HepG2 (cell line): ENCODE data around the gene NCOR2. TPM values are rescaled to one million over a fixed set of nuclear protein-coding genes. Genes with fewer than 3 reads are reported as not detected.

Experiments used
- ARID4A ChIP-seq: sonication (generic); formaldehyde crosslinking; IDR thresholded peaks from 2 replicates; pipeline ENCODE4 v1.5.0; 2020; ENCODE audit warnings: mild to moderate bottlenecking, missing genetic modification reagents, borderline replicate concordance
- ASH2L ChIP-seq: fragments of 300-600, 200-600 bp; sonication (generic); IDR thresholded peaks from 2 replicates; pipeline ENCODE4 v1.7.0; 2017; ENCODE audit warnings: low read depth, mild to moderate bottlenecking, moderate library complexity, mixed read lengths, low read length; ENCODE audit not compliant: insufficient read length
- BRF2 ChIP-seq: sonication (generic); formaldehyde crosslinking; IDR thresholded peaks from 2 replicates; pipeline ENCODE4 v1.8.1; 2022; ENCODE audit warnings: mild to moderate bottlenecking, missing genetic modification reagents
- E2F2 ChIP-seq: sonication (generic); formaldehyde crosslinking; IDR thresholded peaks from 2 replicates; pipeline ENCODE4 v1.4.0; 2020; ENCODE audit warnings: missing genetic modification reagents, borderline replicate concordance
- ETS1 ChIP-seq: sonication (generic); formaldehyde crosslinking; IDR thresholded peaks from 2 replicates; pipeline ENCODE4 v1.4.0; 2020; ENCODE audit warnings: missing genetic modification reagents
- FOXJ3 ChIP-seq: sonication (generic); formaldehyde crosslinking; IDR thresholded peaks from 2 replicates; pipeline ENCODE4 v1.4.0; 2020; ENCODE audit warnings: missing genetic modification reagents, mild to moderate bottlenecking, borderline replicate concordance
- GLI4 ChIP-seq: sonication (generic); formaldehyde crosslinking; IDR thresholded peaks from 2 replicates; pipeline ENCODE4 v1.5.1; 2020; ENCODE audit warnings: missing genetic modification reagents, mild to moderate bottlenecking, moderate library complexity, borderline replicate concordance
- GTF2F1 ChIP-seq: fragments of 150-350 bp; IDR thresholded peaks from 2 replicates; pipeline ENCODE4 v1.6.1; 2014; ENCODE audit warnings: low read length
- KDM6A ChIP-seq: IDR thresholded peaks from 2 replicates; pipeline ENCODE4 v1.6.1; 2016; ENCODE audit warnings: low read depth
- POLR2G ChIP-seq: fragments of 200-400 bp; formaldehyde crosslinking; IDR thresholded peaks from 2 replicates; pipeline ENCODE4 v1.6.1; 2018; ENCODE audit warnings: mild to moderate bottlenecking, low read depth, low read length, moderate library complexity
- SALL2 ChIP-seq: sonication (generic); formaldehyde crosslinking; IDR thresholded peaks from 2 replicates; pipeline ENCODE4 v1.8.1; 2023; ENCODE audit warnings: mild to moderate bottlenecking, missing genetic modification reagents, inconsistent platforms
- SRSF4 ChIP-seq: fragments of 200-400 bp; formaldehyde crosslinking; IDR thresholded peaks from one replicate; pipeline ENCODE4 v1.6.1; 2018; ENCODE audit warnings: mild to moderate bottlenecking, low read depth, low read length, moderate library complexity; ENCODE audit not compliant: poor library complexity, severe bottlenecking
- SRY ChIP-seq: sonication (generic); formaldehyde crosslinking; IDR thresholded peaks from 2 replicates; pipeline ENCODE4 v1.8.0; 2022; ENCODE audit warnings: mild to moderate bottlenecking, missing genetic modification reagents
- TRIM24 ChIP-seq: sonication (generic); formaldehyde crosslinking; IDR thresholded peaks from 2 replicates; pipeline ENCODE4 v1.8.0; 2022; ENCODE audit warnings: mild to moderate bottlenecking, missing genetic modification reagents
- ZBTB37 ChIP-seq: sonication (generic); formaldehyde crosslinking; IDR thresholded peaks from 2 replicates; pipeline ENCODE4 v1.4.0; 2020; ENCODE audit warnings: mild to moderate bottlenecking, missing genetic modification reagents
- ZNF460 ChIP-seq: sonication (generic); formaldehyde crosslinking; IDR thresholded peaks from 2 replicates; pipeline ENCODE4 v1.5.1; 2020; ENCODE audit warnings: missing genetic modification reagents, mild to moderate bottlenecking, borderline replicate concordance
- ZNF597 ChIP-seq: sonication (generic); formaldehyde crosslinking; IDR thresholded peaks from 2 replicates; pipeline ENCODE4 v1.5.0; 2020; ENCODE audit warnings: missing genetic modification reagents
- polyA plus RNA-seq, 8 experiments: library from polyadenylated mRNA; depleted of rRNA in 3 of 8; stranded (reverse) in 7 of 8; unstranded in 1 of 8; fragments of >200 nt; fragmentation: Illumina TruSeq in 4 of 8; extraction: Trizol in 4 of 8; gene quantifications; 2 replicates each; pipeline versions ENCODE4 v1.2.1 to v1.2.3, GENCODE V29; 2011 to 2016; ENCODE audit warnings: low read depth in 4 of 8, missing spikeins in 1 of 8, mixed read lengths in 1 of 8; ENCODE audit not compliant: insufficient read depth in 1 of 8
- total RNA-seq, 5 experiments: library from RNA; depleted of rRNA; stranded (reverse); fragments of >200 nt; fragmentation: Illumina TruSeq; extraction: Trizol; gene quantifications; 2 replicates each; pipeline ENCODE4 v1.2.3, GENCODE V29; 2016; ENCODE audit warnings: low read depth in 1 of 5

The NCOR2 gene
- total and polyA plus RNA-seq, 2 of the 13 experiments (the other 11 are each of a cell fraction or from before 2014, with no cell fraction given), result 4.5 to 5.7 TPM

- TF ChIP-seq ZNF597 (CRISPR knock-in tag), result no peak
- no peak for TF ChIP-seq ETS1 (CRISPR knock-in tag)
- TF ChIP-seq ASH2L, result peak; percentile 73
- 0 out of 2 replicates have a peak, but pooled peaks have one; percentile 67 for TF ChIP-seq GLI4 (CRISPR knock-in tag)
- no peak for TF ChIP-seq TRIM24 (CRISPR knock-in tag)
- no peak for TF ChIP-seq ZNF460 (CRISPR knock-in tag)
- TF ChIP-seq SALL2 (CRISPR knock-in tag), result peak; percentile 83
- TF ChIP-seq ZBTB37 (CRISPR knock-in tag), result no peak
- no peak for TF ChIP-seq KDM6A (CRISPR knock-in tag)
- peak; percentile 70 for TF ChIP-seq ARID4A
- TF ChIP-seq SRY (CRISPR knock-in tag), result peak; percentile 74
- peak; percentile 74 for TF ChIP-seq FOXJ3 (CRISPR knock-in tag)
- peak; percentile 72; the same call in 1 of the 2 replicates for TF ChIP-seq E2F2 (CRISPR knock-in tag)
- TF ChIP-seq GTF2F1, result no peak
- TF ChIP-seq BRF2, result peak; percentile 86
- peak; percentile 67 for TF ChIP-seq POLR2G
- no peak for TF ChIP-seq SRSF4
Measured at GRCh38 chr12:124518051-124518932, 49.1 kb downstream of the NCOR2 start (continued).
